SK-N-SH (cell line): ENCODE data around the gene TGM2. TPM values are rescaled to one million over a fixed set of nuclear protein-coding genes. Genes with fewer than 3 reads are reported as not detected.
A peak's percentile ranks its signal among the peaks of the same experiment; 100 is the strongest.

ENCODE experiments used
- CTCF ChIA-PET: fragments of 300-600, 350-600 bp; formaldehyde crosslinking; extraction: SDS; loops from one replicate; lab custom pipeline; 2021; lab: Yijun Ruan, JAX
- POLR2A ChIA-PET: fragments of 350-600 bp; sonication (Branson Sonifier 250); formaldehyde crosslinking; extraction: SDS; loops from one replicate; lab custom pipeline; 2020; ENCODE audit warnings: antibody characterized with exemption, inconsistent platforms; lab: Yijun Ruan, JAX
- DNase-seq: peaks from one replicate; pipeline ENCODE4 v3.0.0; 2012
- H2AFZ ChIP-seq: fragments of 200-600 bp; sonication (generic); 2 replicates; pipeline ENCODE4 v1.8.1; 2016; ENCODE audit warnings: antibody characterized with exemption, mild to moderate bottlenecking, low read depth
- H3F3A ChIP-seq: fragments of 200-600 bp; sonication (generic); replicated peaks from 2 replicates; pipeline ENCODE3; 2016; ENCODE audit warnings: antibody characterized with exemption, mild to moderate bottlenecking; ENCODE audit not compliant: insufficient read depth
- H3K27ac ChIP-seq, 2 experiments: fragments of 200-500 bp in 1 of 2; fragments of 200-600 bp in 1 of 2; sonication (Bioruptor generic) in 1 of 2; sonication (generic), shearing (Covaris generic) in 1 of 2; 2 replicates each; pipeline versions ENCODE4 v1.5.1 to v1.6.1; 2014 to 2016; ENCODE audit warnings: low read depth in 2 of 2, inconsistent platforms in 1 of 2, low read length in 1 of 2, mild to moderate bottlenecking in 1 of 2, mixed read lengths in 1 of 2
- H3K27me3 ChIP-seq: fragments of 200-600 bp; sonication (generic), shearing (Covaris generic); 2 replicates; pipeline ENCODE4 v1.6.1; 2016; ENCODE audit warnings: mixed run types; ENCODE audit not compliant: insufficient read depth
- H3K36me3 ChIP-seq, 2 experiments: fragments of 200-500 bp in 1 of 2; fragments of 200-600 bp in 1 of 2; sonication (Bioruptor generic) in 1 of 2; sonication (generic) in 1 of 2; replicated peaks in 1 of 2; 2 replicates each; pipeline versions ENCODE3 to v1.5.1; 2014 to 2016; ENCODE audit warnings: low read length in 1 of 2, mild to moderate bottlenecking in 1 of 2; ENCODE audit not compliant: insufficient read depth in 2 of 2, control insufficient read depth in 1 of 2
- H3K4me1 ChIP-seq, 2 experiments: fragments of 200-500 bp in 1 of 2; fragments of 200-600 bp in 1 of 2; sonication (Bioruptor generic) in 1 of 2; sonication (generic), shearing (Covaris generic) in 1 of 2; 2 replicates each; pipeline versions ENCODE4 v1.5.1 to v1.6.1; 2014 to 2016; ENCODE audit warnings: low read depth in 1 of 2, low read length in 1 of 2, mixed run types in 1 of 2; ENCODE audit not compliant: insufficient read depth in 2 of 2, control insufficient read depth in 1 of 2
- H3K4me2 ChIP-seq: fragments of 200-600 bp; sonication (generic), shearing (Covaris generic); 2 replicates; pipeline ENCODE4 v1.6.1; 2017; ENCODE audit warnings: mixed run types
- H3K4me3 ChIP-seq, 2 experiments: fragments of 200-500 bp in 1 of 2; fragments of 200-600 bp in 1 of 2; sonication (Bioruptor generic) in 1 of 2; sonication (generic), shearing (Covaris generic) in 1 of 2; 2 replicates each; pipeline versions ENCODE4 v1.5.1 to v1.8.1; 2014 to 2016; ENCODE audit warnings: low read depth in 2 of 2, inconsistent platforms in 1 of 2, low read length in 1 of 2, mild to moderate bottlenecking in 1 of 2, mixed read lengths in 1 of 2, moderate library complexity in 1 of 2
- H3K79me2 ChIP-seq: fragments of 200-600 bp; sonication (generic); 2 replicates; pipeline ENCODE4 v1.8.1; 2017; ENCODE audit warnings: mild to moderate bottlenecking; ENCODE audit not compliant: insufficient read depth
- H3K9ac ChIP-seq: fragments of 200-600 bp; sonication (generic); 2 replicates; pipeline ENCODE4 v1.6.1; 2017; ENCODE audit warnings: mixed run types
- H3K9me2 ChIP-seq: fragments of 200-600 bp; sonication (generic); 2 replicates; pipeline ENCODE4 v1.6.1; 2017; ENCODE audit warnings: mixed run types
- H3K9me3 ChIP-seq: fragments of 200-600 bp; sonication (generic); 2 replicates; pipeline ENCODE4 v1.6.1; 2017; ENCODE audit warnings: mixed run types, mild to moderate bottlenecking, moderate library complexity
- H4K20me1 ChIP-seq: fragments of 200-600 bp; sonication (generic); 2 replicates; pipeline ENCODE4 v1.6.1; 2017; ENCODE audit warnings: mild to moderate bottlenecking, mixed run types; ENCODE audit not compliant: insufficient read depth
- CHD2 ChIP-seq: fragments of 150-350 bp; IDR thresholded peaks from 2 replicates; pipeline ENCODE4 v1.6.1; 2018; ENCODE audit warnings: low read length; ENCODE audit not compliant: partially characterized antibody
- ELF1 ChIP-seq: IDR thresholded peaks from 2 replicates; pipeline ENCODE4 v1.4.0; 2012
- EP300 ChIP-seq, 2 experiments: IDR thresholded peaks; 2 replicates each; pipeline versions ENCODE4 v1.4.0 to v1.6.1; 2012; ENCODE audit warnings: borderline replicate concordance in 1 of 2, low read depth in 1 of 2, low read length in 1 of 2
- FOSL2 ChIP-seq: IDR thresholded peaks from 2 replicates; pipeline ENCODE4 v1.4.0; 2012; ENCODE audit warnings: low read depth, mild to moderate bottlenecking, moderate library complexity, borderline replicate concordance
- FOXJ3 ChIP-seq: sonication (generic); formaldehyde crosslinking; IDR thresholded peaks from 2 replicates; pipeline ENCODE4 v1.5.1; 2020; ENCODE audit warnings: mild to moderate bottlenecking, missing genetic modification reagents
- NFIC ChIP-seq: IDR thresholded peaks from 2 replicates; pipeline ENCODE4 v1.4.0; 2012; ENCODE audit warnings: borderline replicate concordance
- NRF1 ChIP-seq: IDR thresholded peaks from 2 replicates; pipeline ENCODE4 v1.6.1; 2012; ENCODE audit warnings: low read depth, mild to moderate bottlenecking, low read length
- RAD21 ChIP-seq: IDR thresholded peaks from 2 replicates; pipeline ENCODE4 v1.6.1; 2012; ENCODE audit warnings: mild to moderate bottlenecking, low read length
- RCOR1 ChIP-seq: fragments of 150-350 bp; IDR thresholded peaks from 2 replicates; pipeline ENCODE4 v1.6.1; 2017; ENCODE audit warnings: antibody characterized with exemption, low read length
- RXRA ChIP-seq: IDR thresholded peaks from 2 replicates; pipeline ENCODE4 v1.4.0; 2012; ENCODE audit warnings: low read depth, mild to moderate bottlenecking, borderline replicate concordance
- TCF12 ChIP-seq: IDR thresholded peaks from 2 replicates; pipeline ENCODE4 v1.4.0; 2012
- WGBS: methylation state at CpG from one replicate; pipeline ENCODE4 v1.1.6; 2017; ENCODE audit warnings: low lambda C conversion rate; 5-methylcytosine and 5-hydroxymethylcytosine counted together
- polyA plus RNA-seq, 3 experiments: library from polyadenylated mRNA; depleted of rRNA; stranded (reverse); fragments of >200 nt; gene quantifications; 2 replicates each; pipeline ENCODE4 v1.2.3, GENCODE V29; 2012
- TF ChIP-seq, protein P1 (sequence below): IDR thresholded peaks from 2 replicates; pipeline ENCODE4 v1.4.0; 2012; ENCODE audit warnings: low read depth, borderline replicate concordance
- TF ChIP-seq, protein P2 (sequence below): IDR thresholded peaks from 2 replicates; pipeline ENCODE4 v1.6.1; 2012; ENCODE audit warnings: mild to moderate bottlenecking, low read depth, low read length, moderate library complexity
- TF ChIP-seq, protein P3 (sequence below): fragments of 150-350 bp; IDR thresholded peaks from 2 replicates; pipeline ENCODE4 v1.6.1; 2016; ENCODE audit warnings: mild to moderate bottlenecking, low read depth, low read length
- TF ChIP-seq, protein P4 (sequence below): IDR thresholded peaks from 2 replicates; pipeline ENCODE4 v1.4.0; 2012; ENCODE audit warnings: low read depth, borderline replicate concordance
- TF ChIP-seq, protein P5 (sequence below): IDR thresholded peaks from 2 replicates; pipeline ENCODE4; 2012

The TGM2 gene
- polyA plus RNA-seq, 1 of the 3 experiments (the other 2 are of a cell fraction): 676 TPM

DNA sequence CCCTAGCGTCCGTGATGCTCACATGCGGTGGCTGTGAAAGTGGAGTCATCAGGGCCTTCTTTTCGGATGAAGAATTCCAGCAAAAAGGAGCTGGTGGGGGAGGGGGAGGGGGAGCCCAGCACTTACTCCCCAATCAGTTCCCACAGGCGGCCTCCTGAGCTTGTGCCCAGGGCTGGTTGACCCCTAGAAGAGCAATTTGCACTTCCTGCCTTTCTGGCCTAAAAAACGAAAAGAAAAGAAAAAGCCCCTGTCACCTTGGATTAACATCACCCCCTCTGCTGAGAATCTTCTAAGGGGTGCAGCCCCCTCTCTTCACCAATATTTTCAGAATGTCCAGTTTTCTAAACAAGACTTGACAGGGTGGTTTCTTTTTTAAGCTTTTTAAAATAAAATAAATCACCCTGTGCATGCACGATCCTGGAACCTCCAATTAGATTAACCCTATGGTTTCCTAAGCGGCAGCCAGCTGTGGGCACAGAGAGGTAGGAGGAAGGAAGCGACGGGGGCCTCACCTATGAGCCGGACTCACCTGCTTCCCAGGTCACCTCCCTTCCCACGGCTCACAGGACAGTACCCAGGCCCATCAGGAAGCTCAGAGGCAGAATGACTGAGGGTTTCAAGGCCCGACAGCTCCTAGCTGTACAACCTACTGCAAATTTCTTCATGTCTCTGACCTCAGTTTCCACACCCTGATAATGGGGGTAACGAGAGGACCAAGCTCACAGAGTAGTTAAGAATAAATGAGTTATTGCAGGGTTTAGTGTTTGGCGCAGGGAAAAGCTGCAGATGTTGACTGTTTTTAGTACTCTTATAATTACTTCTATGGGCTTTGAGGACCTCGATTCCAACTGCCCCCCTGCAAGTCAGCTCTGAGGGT is 10.5 kb upstream of the TGM2 start:
- no peak overlapping the region for H3K4me3 ChIP-seq
- no peaks in the 10 kb centered on the region for H3K9me3 ChIP-seq
- POLR2A ChIA-PET: no interaction called here

More for the DNA sequence above, 10.5 kb upstream of the TGM2 start:
- Histone ChIP-seq H4K20me1 (no peaks in the 10 kb centered on the region), H3K9ac (no peak overlapping the region), H3K9me2 (no peaks in the 10 kb centered on the region), H3F3A (peaks cover 5% of the 10 kb centered on the region), H3K27me3 (no peaks in the 10 kb centered on the region), H3K36me3 (no peaks in the 10 kb centered on the region), H3K4me1 (peaks cover 13 to 18% of the 10 kb centered on the region in 2 experiments), H3K4me2 (no peak overlapping the region), H3K27ac (no peak overlapping the region), H2AFZ (no peak overlapping the region), H3K79me2 (no peaks in the 10 kb centered on the region)
- CTCF ChIA-PET: interaction anchor here (0.7 to 1.7 kb wide), 9 partner anchors 9 to 611 kb away, joined by 3 to 13 read pairs (median 4); no protein-coding TSS in a partner anchor
- WGBS: 73% methylated on average over 16 of the region's 16 CpGs
- no peak for DNase-seq
- TF ChIP-seq, protein P1, sequence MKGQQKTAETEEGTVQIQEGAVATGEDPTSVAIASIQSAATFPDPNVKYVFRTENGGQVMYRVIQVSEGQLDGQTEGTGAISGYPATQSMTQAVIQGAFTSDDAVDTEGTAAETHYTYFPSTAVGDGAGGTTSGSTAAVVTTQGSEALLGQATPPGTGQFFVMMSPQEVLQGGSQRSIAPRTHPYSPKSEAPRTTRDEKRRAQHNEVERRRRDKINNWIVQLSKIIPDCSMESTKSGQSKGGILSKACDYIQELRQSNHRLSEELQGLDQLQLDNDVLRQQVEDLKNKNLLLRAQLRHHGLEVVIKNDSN: no peak
- TF ChIP-seq RXRA (no peak), EP300 (IDR thresholded peaks at IDR 0.05; ENCODE audit: borderline replicate concordance in 1 of 2, low read depth in 1 of 2, low read length in 1 of 2) (peak in 1 of 2 experiments; percentile 32; a peak in 1 of 4 replicates), NFIC (no peak), RCOR1 (no peak), ELF1 (no peak), NRF1 (no peak), FOXJ3 (no peak), CHD2 (no peak), RAD21 (no peak), TCF12 (0 out of 2 replicates have a peak, but pooled peaks have one; percentile 17), FOSL2 (no peak)
- TF ChIP-seq, protein P2, sequence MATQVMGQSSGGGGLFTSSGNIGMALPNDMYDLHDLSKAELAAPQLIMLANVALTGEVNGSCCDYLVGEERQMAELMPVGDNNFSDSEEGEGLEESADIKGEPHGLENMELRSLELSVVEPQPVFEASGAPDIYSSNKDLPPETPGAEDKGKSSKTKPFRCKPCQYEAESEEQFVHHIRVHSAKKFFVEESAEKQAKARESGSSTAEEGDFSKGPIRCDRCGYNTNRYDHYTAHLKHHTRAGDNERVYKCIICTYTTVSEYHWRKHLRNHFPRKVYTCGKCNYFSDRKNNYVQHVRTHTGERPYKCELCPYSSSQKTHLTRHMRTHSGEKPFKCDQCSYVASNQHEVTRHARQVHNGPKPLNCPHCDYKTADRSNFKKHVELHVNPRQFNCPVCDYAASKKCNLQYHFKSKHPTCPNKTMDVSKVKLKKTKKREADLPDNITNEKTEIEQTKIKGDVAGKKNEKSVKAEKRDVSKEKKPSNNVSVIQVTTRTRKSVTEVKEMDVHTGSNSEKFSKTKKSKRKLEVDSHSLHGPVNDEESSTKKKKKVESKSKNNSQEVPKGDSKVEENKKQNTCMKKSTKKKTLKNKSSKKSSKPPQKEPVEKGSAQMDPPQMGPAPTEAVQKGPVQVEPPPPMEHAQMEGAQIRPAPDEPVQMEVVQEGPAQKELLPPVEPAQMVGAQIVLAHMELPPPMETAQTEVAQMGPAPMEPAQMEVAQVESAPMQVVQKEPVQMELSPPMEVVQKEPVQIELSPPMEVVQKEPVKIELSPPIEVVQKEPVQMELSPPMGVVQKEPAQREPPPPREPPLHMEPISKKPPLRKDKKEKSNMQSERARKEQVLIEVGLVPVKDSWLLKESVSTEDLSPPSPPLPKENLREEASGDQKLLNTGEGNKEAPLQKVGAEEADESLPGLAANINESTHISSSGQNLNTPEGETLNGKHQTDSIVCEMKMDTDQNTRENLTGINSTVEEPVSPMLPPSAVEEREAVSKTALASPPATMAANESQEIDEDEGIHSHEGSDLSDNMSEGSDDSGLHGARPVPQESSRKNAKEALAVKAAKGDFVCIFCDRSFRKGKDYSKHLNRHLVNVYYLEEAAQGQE: no peak
- TF ChIP-seq, protein P3, sequence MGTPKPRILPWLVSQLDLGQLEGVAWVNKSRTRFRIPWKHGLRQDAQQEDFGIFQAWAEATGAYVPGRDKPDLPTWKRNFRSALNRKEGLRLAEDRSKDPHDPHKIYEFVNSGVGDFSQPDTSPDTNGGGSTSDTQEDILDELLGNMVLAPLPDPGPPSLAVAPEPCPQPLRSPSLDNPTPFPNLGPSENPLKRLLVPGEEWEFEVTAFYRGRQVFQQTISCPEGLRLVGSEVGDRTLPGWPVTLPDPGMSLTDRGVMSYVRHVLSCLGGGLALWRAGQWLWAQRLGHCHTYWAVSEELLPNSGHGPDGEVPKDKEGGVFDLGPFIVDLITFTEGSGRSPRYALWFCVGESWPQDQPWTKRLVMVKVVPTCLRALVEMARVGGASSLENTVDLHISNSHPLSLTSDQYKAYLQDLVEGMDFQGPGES: no peak
- TF ChIP-seq, protein P4, sequence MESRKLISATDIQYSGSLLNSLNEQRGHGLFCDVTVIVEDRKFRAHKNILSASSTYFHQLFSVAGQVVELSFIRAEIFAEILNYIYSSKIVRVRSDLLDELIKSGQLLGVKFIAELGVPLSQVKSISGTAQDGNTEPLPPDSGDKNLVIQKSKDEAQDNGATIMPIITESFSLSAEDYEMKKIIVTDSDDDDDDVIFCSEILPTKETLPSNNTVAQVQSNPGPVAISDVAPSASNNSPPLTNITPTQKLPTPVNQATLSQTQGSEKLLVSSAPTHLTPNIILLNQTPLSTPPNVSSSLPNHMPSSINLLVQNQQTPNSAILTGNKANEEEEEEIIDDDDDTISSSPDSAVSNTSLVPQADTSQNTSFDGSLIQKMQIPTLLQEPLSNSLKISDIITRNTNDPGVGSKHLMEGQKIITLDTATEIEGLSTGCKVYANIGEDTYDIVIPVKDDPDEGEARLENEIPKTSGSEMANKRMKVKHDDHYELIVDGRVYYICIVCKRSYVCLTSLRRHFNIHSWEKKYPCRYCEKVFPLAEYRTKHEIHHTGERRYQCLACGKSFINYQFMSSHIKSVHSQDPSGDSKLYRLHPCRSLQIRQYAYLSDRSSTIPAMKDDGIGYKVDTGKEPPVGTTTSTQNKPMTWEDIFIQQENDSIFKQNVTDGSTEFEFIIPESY: no peak
- TF ChIP-seq, protein P5, sequence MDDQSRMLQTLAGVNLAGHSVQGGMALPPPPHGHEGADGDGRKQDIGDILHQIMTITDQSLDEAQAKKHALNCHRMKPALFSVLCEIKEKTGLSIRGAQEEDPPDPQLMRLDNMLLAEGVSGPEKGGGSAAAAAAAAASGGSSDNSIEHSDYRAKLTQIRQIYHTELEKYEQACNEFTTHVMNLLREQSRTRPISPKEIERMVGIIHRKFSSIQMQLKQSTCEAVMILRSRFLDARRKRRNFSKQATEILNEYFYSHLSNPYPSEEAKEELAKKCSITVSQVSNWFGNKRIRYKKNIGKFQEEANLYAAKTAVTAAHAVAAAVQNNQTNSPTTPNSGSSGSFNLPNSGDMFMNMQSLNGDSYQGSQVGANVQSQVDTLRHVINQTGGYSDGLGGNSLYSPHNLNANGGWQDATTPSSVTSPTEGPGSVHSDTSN: peak; percentile 58
